H1 (cell line): ENCODE results near the gene BSX. TPM values are rescaled to one million over a fixed set of nuclear protein-coding genes. Genes with fewer than 3 reads are reported as not detected.
A peak's percentile ranks its signal among the peaks of the same experiment; 100 is the strongest.

Experiments used
- CTCF ChIA-PET: fragments of 300-600 bp; sonication (Branson Sonifier 250); formaldehyde crosslinking; loops from one replicate; lab custom pipeline; 2021; ENCODE audit not compliant: partially characterized antibody; lab: Charles Lee
- POLR2A ChIA-PET: fragments of 300-600 bp; sonication (Branson Sonifier 250); formaldehyde crosslinking; loops from one replicate; lab custom pipeline; 2021; ENCODE audit warnings: inconsistent platforms; ENCODE audit not compliant: partially characterized antibody; lab: Charles Lee
- DNase-seq, 2 experiments: peaks; one replicate each; pipeline versions ENCODE4 v3.0.0 to v3.0.0-alpha.2; 2010 to 2022; ENCODE audit warnings: low spot score in 2 of 2, low read depth in 1 of 2, mixed read lengths in 1 of 2
- FAIRE-seq: peaks from 2 replicates; lab custom pipeline; 2011; peaks lifted over from hg19 to GRCh38; lab: Jason Lieb, UNC
- H2AFZ ChIP-seq: 2 replicates; pipeline ENCODE4 v1.8.1; 2012; ENCODE audit warnings: low read length, inconsistent platforms
- H2AK5ac ChIP-seq: 2 replicates; pipeline ENCODE4 v1.6.1; 2013; ENCODE audit warnings: low read depth, low read length
- H2BK120ac ChIP-seq: replicated peaks from 2 replicates; pipeline ENCODE3; 2013; ENCODE audit warnings: low read depth, low read length, inconsistent platforms
- H2BK12ac ChIP-seq: 2 replicates; pipeline ENCODE4 v1.6.1; 2013; ENCODE audit warnings: low read depth, low read length
- H2BK15ac ChIP-seq: 2 replicates; pipeline ENCODE4 v1.6.1; 2013; ENCODE audit warnings: low read length
- H2BK20ac ChIP-seq: 2 replicates; pipeline ENCODE4 v1.6.1; 2013; ENCODE audit warnings: low read length
- H2BK5ac ChIP-seq: 2 replicates; pipeline ENCODE4 v1.6.1; 2013; ENCODE audit warnings: low read depth, low read length
- H3K14ac ChIP-seq: 2 replicates; pipeline ENCODE4 v1.6.1; 2013; ENCODE audit warnings: inconsistent platforms; ENCODE audit not compliant: insufficient read length
- H3K18ac ChIP-seq: 2 replicates; pipeline ENCODE4 v1.6.1; 2013; ENCODE audit warnings: low read length; ENCODE audit errors: extremely low read depth
- H3K23ac ChIP-seq: 2 replicates; pipeline ENCODE4 v1.6.1; 2013; ENCODE audit warnings: inconsistent platforms; ENCODE audit not compliant: insufficient read length
- H3K23me2 ChIP-seq: 2 replicates; pipeline ENCODE4 v1.6.1; 2013; ENCODE audit warnings: low read depth, low read length
- H3K27ac ChIP-seq: 2 replicates; pipeline ENCODE4 v1.6.1; 2011; ENCODE audit warnings: low read depth, low read length, inconsistent platforms
- H3K27me3 ChIP-seq, 4 experiments: replicated peaks in 1 of 4; 1 replicate in 1 of 4; 2 replicates in 3 of 4; pipeline versions ENCODE4 v1.6.1 to v1.8.1; 2011 to 2013; ENCODE audit warnings: low read length in 3 of 4, mild to moderate bottlenecking in 3 of 4, inconsistent platforms in 2 of 4, mixed read lengths in 2 of 4, moderate library complexity in 1 of 4; ENCODE audit not compliant: control insufficient read depth in 3 of 4, insufficient read depth in 3 of 4; ENCODE audit errors: extremely low read depth in 1 of 4
- H3K36me3 ChIP-seq, 4 experiments: 2 replicates each; pipeline versions ENCODE4 v1.6.1 to v1.8.1; 2011 to 2013; ENCODE audit warnings: mild to moderate bottlenecking in 4 of 4, low read length in 3 of 4, moderate library complexity in 2 of 4, control low read depth in 1 of 4, inconsistent platforms in 1 of 4; ENCODE audit not compliant: insufficient read depth in 4 of 4, control insufficient read depth in 2 of 4
- H3K4ac ChIP-seq: replicated peaks from 2 replicates; pipeline ENCODE3; 2013; ENCODE audit warnings: low read length, low read depth, mixed read lengths, inconsistent platforms; ENCODE audit not compliant: insufficient read length
- H3K4me1 ChIP-seq, 4 experiments: replicated peaks in 1 of 4; 1 replicate in 1 of 4; 2 replicates in 3 of 4; pipeline versions ENCODE4 v1.6.1 to v1.8.1; 2011 to 2013; ENCODE audit warnings: low read length in 3 of 4, inconsistent platforms in 2 of 4, mixed read lengths in 1 of 4; ENCODE audit not compliant: insufficient read depth in 4 of 4, control insufficient read depth in 3 of 4
- H3K4me2 ChIP-seq, 2 experiments: 2 replicates each; pipeline versions ENCODE4 v1.6.1 to v1.8.1; 2011 to 2013; ENCODE audit warnings: low read depth in 2 of 2, low read length in 2 of 2, control low read depth in 1 of 2, inconsistent platforms in 1 of 2, mild to moderate bottlenecking in 1 of 2; ENCODE audit not compliant: insufficient read depth in 1 of 2
- H3K4me3 ChIP-seq, 4 experiments: fragments of 200-600, 300-600 bp in 1 of 4; sonication (generic), shearing (Covaris generic), sonication (Bioruptor Twin) in 1 of 4; 2 replicates each; pipeline versions ENCODE4 v1.5.1 to v1.8.1; 2011 to 2016; ENCODE audit warnings: low read length in 4 of 4, low read depth in 3 of 4, control low read depth in 2 of 4, inconsistent platforms in 2 of 4, mild to moderate bottlenecking in 2 of 4, mixed read lengths in 1 of 4, moderate library complexity in 1 of 4; ENCODE audit not compliant: insufficient read depth in 2 of 4; ENCODE audit errors: extremely low read depth in 1 of 4
- H3K56ac ChIP-seq: replicated peaks from 2 replicates; pipeline ENCODE3; 2013; ENCODE audit warnings: low read depth, mild to moderate bottlenecking, mixed read lengths, low read length, inconsistent platforms; ENCODE audit not compliant: insufficient read length
- H3K79me1 ChIP-seq: 2 replicates; pipeline ENCODE4 v1.6.1; 2013; ENCODE audit warnings: low read depth, low read length, control low read depth
- H3K79me2 ChIP-seq, 2 experiments: 2 replicates each; pipeline versions ENCODE4 v1.6.1 to v1.8.1; 2012 to 2013; ENCODE audit warnings: low read length in 2 of 2, mild to moderate bottlenecking in 2 of 2, inconsistent platforms in 1 of 2; ENCODE audit not compliant: insufficient read depth in 2 of 2, control insufficient read depth in 1 of 2
- H3K9ac ChIP-seq, 4 experiments: replicated peaks in 1 of 4; 1 replicate in 1 of 4; 2 replicates in 3 of 4; pipeline versions ENCODE4 v1.6.1 to v1.8.1; 2011 to 2013; ENCODE audit warnings: low read depth in 3 of 4, low read length in 3 of 4, control low read depth in 2 of 4, mild to moderate bottlenecking in 2 of 4, moderate library complexity in 2 of 4, inconsistent platforms in 1 of 4; ENCODE audit errors: extremely low read depth in 1 of 4
- H3K9me3 ChIP-seq, 2 experiments: 2 replicates each; pipeline versions ENCODE4 v1.6.1 to v1.8.1; 2012 to 2013; ENCODE audit warnings: mild to moderate bottlenecking in 2 of 2, moderate library complexity in 2 of 2, control low read depth in 1 of 2, inconsistent platforms in 1 of 2, low read depth in 1 of 2, low read length in 1 of 2, mixed read lengths in 1 of 2; ENCODE audit not compliant: insufficient read depth in 2 of 2
- H4K20me1 ChIP-seq, 2 experiments: replicated peaks in 1 of 2; 2 replicates each; pipeline versions ENCODE3 to v1.8.1; 2011 to 2013; ENCODE audit warnings: inconsistent platforms in 2 of 2, low read length in 2 of 2, mild to moderate bottlenecking in 1 of 2; ENCODE audit not compliant: insufficient read depth in 2 of 2, control insufficient read depth in 1 of 2
- H4K5ac ChIP-seq: 2 replicates; pipeline ENCODE4 v1.6.1; 2013; ENCODE audit warnings: low read length, low read depth, mixed read lengths, inconsistent platforms; ENCODE audit not compliant: insufficient read length
- H4K8ac ChIP-seq: 2 replicates; pipeline ENCODE4 v1.8.0; 2013; ENCODE audit warnings: mild to moderate bottlenecking, moderate library complexity, low read length, inconsistent platforms; ENCODE audit not compliant: insufficient read depth; ENCODE audit errors: extremely low read depth
- H4K91ac ChIP-seq: replicated peaks from 2 replicates; pipeline ENCODE3; 2013; ENCODE audit warnings: low read length, mixed read lengths, inconsistent platforms; ENCODE audit not compliant: insufficient read length
- CBX5 ChIP-seq: fragments of 300-800, 300-1000 bp; sonication (generic); IDR thresholded peaks from 2 replicates; pipeline ENCODE4 v1.7.1; 2016; ENCODE audit warnings: antibody characterized with exemption, low read length, low read depth
- EGR1 ChIP-seq: IDR thresholded peaks from 2 replicates; pipeline ENCODE4 v1.6.1; 2011; ENCODE audit warnings: low read depth, low read length, borderline replicate concordance
- RNF2 ChIP-seq: fragments of 200-900, 300-1000 bp; sonication (generic); IDR thresholded peaks from 2 replicates; pipeline ENCODE4 v1.7.1; 2016; ENCODE audit warnings: borderline replicate concordance, low read depth, mild to moderate bottlenecking, antibody characterized with exemption, low read length; ENCODE audit not compliant: poor library complexity, severe bottlenecking; ENCODE audit errors: missing control alignments
- SIN3A ChIP-seq, 2 experiments: IDR thresholded peaks in 1 of 2; conservative IDR thresholded peaks in 1 of 2; 2 replicates each; pipeline ENCODE4 v1.6.1; 2011 to 2012; ENCODE audit warnings: low read length in 2 of 2, improper control_type of control experiment in 1 of 2, low read depth in 1 of 2, mild to moderate bottlenecking in 1 of 2
- SUZ12 ChIP-seq: fragments of 200-600 bp; sonication (generic); IDR thresholded peaks from 2 replicates; pipeline ENCODE4 v1.6.1; 2012; ENCODE audit warnings: mild to moderate bottlenecking, inconsistent platforms, low read length, moderate library complexity, mixed read lengths
- WGBS, 2 experiments: shearing (Covaris generic) in 1 of 2; methylation state at CpG; one replicate each; pipeline versions ENCODE4 v1.1.6 to v1.1.7; 2013 to 2015; ENCODE audit warnings: low lambda C conversion rate in 2 of 2, mixed read lengths in 2 of 2, inconsistent platforms in 1 of 2, low coverage in 1 of 2, missing lambda C conversion rate in 1 of 2; ENCODE audit not compliant: insufficient replicate concordance in 2 of 2, insufficient coverage in 1 of 2, insufficient read length in 1 of 2; ENCODE audit errors: extremely low coverage in 1 of 2, missing lambda C conversion rate in 1 of 2; 5-methylcytosine and 5-hydroxymethylcytosine counted together
- polyA plus RNA-seq, 7 experiments: library from polyadenylated mRNA; depleted of rRNA in 3 of 7; stranded (reverse) in 5 of 7; unstranded in 2 of 7; fragments of >200 nt in 5 of 7; fragments of 200-250 nt in 2 of 7; gene quantifications; 1 replicate in 5 of 7; 2 replicates in 1 of 7; 4 replicates in 1 of 7; pipeline versions ENCODE4 v1.2.1 to v1.2.3, GENCODE V29; 2011 to 2013; ENCODE audit warnings: missing spikeins in 2 of 7, mixed read lengths in 2 of 7
- total RNA-seq: library from RNA; stranded (reverse); fragmentation: NEBNext Ultra II Directional; extraction: Animal tissue kit (Norgen Biotek cat#: 25700); gene quantifications from 2 replicates; pipeline ENCODE4 v1.2.1, GENCODE V29; 2021

The BSX gene
- total and polyA plus RNA-seq, 2 of the 8 experiments (the other 6 are each of a cell fraction or from before 2014, with no cell fraction given): not detected

- no peak overlapping the region for H3K27ac ChIP-seq
- no peak overlapping the region for H4K91ac ChIP-seq
- TF ChIP-seq SUZ12: peak; percentile 85
- no peak for TF ChIP-seq EGR1
- TF ChIP-seq CBX5: no peak
- TF ChIP-seq RNF2: peak; percentile 32
- no peak for TF ChIP-seq SIN3A (conservative IDR thresholded peaks at IDR 0.05 in 1 of 2, IDR thresholded peaks at IDR 0.05 in 1 of 2; ENCODE audit: low read depth in 1 of 2, low read length in 2 of 2)
- ChIA-PET POLR2A (interaction anchor here (1.3 kb wide), 1 partner anchor 110 kb away, joined by 3 read pairs; no protein-coding TSS in a partner anchor), CTCF (interaction anchor here (1.1 to 1.6 kb wide), 3 partner anchors 20 to 100 kb away, joined by 3 to 4 read pairs (median 4); no protein-coding TSS in a partner anchor)
- H3K14ac ChIP-seq: no peak overlapping the region
- peak overlapping the region in 1 of 4 experiments; percentile 46; a peak in 1 of 7 replicates for H3K9ac ChIP-seq
- H3K9me3 ChIP-seq: no peaks in the 10 kb centered on the region
- 0 out of 2 replicates have a peak overlapping the region, but pooled peaks have one; percentile 62 for H2BK12ac ChIP-seq
- no peak overlapping the region for H3K4ac ChIP-seq
- no peak overlapping the region for H2AK5ac ChIP-seq
- H3K18ac ChIP-seq: peak overlapping the region; percentile 54; the same call in 1 of the 2 replicates
- no peak overlapping the region; the same call in 1 of the 2 replicates for H2BK5ac ChIP-seq
- H4K5ac ChIP-seq: no peak overlapping the region
- H3K4me1 ChIP-seq: peaks cover 0 to 20% (median 13%) of the 10 kb centered on the region in 4 experiments; a peak in 6 of 7 replicates
- peak overlapping the region; percentile 58 to 83 (median 62) for H3K4me3 ChIP-seq
- no peaks in the 10 kb centered on the region for H3K79me1 ChIP-seq
- 0 out of 2 replicates have a peak overlapping the region, but pooled peaks have one; percentile 41 for H2BK20ac ChIP-seq
- no peak overlapping the region for H3K56ac ChIP-seq
- H4K8ac ChIP-seq: no peak overlapping the region
- peak overlapping the region; percentile 93 for H2AFZ ChIP-seq
- peaks cover 4 to 15% of the 10 kb centered on the region in 2 experiments for H4K20me1 ChIP-seq
- peaks cover 0 to 4% (median 0%) of the 10 kb centered on the region in 4 experiments; a peak in 2 of 8 replicates for H3K36me3 ChIP-seq
- no peaks in the 10 kb centered on the region for H3K79me2 ChIP-seq
- peak overlapping the region; percentile 53; the same call in 1 of the 2 replicates for H2BK15ac ChIP-seq
- no peak overlapping the region for H3K23ac ChIP-seq
- peaks cover 53 to 80% (median 70%) of the 10 kb centered on the region in 4 experiments for H3K27me3 ChIP-seq
- DNase-seq (peak in 1 of 2 experiments; percentile 54), FAIRE-seq (no peak)
- WGBS, 2 experiments: 12 to 100% methylated on average over 1 to 26 of the region's 26 CpGs
- H2BK120ac ChIP-seq: no peak overlapping the region
- peaks cover 8% of the 10 kb centered on the region; the same call in 1 of the 2 replicates for H3K23me2 ChIP-seq
- H3K4me2 ChIP-seq: peak overlapping the region; percentile 92 to 95
Measured at GRCh38 chr11:122983438-122984185, 2.0 kb upstream of the BSX start.
